Measurements from ENCODE around the gene FRZB.

Gene FRZB

GRCh38 chr2:182845794-182846417 lies 20.5 kb downstream of the FRZB start:
- no peak for DNase-seq (ENCODE audit: low spot score)

GRCh38 chr2:182836451-182836850 lies 30.0 kb downstream of the FRZB start:
- DNase-seq (ENCODE audit: low spot score), result no peak

GRCh38 chr2:182834293-182834692 lies 32.1 kb downstream of the FRZB start:
- DNase-seq (ENCODE audit: low spot score), result no peak

- DNase-seq (ENCODE audit: low spot score), result peak; percentile 32
Observed at GRCh38 chr2:182833084-182833854, 33.2 kb downstream of the FRZB start.

GRCh38 chr2:182831921-182832320 lies 34.5 kb downstream of the FRZB start:
- no peak for DNase-seq (ENCODE audit: low spot score)

GRCh38 chr2:182831101-182831500 lies 35.3 kb downstream of the FRZB start:
- no peak for DNase-seq (ENCODE audit: low spot score)

- no peak for DNase-seq (ENCODE audit: low spot score)
Observed at GRCh38 chr2:182827182-182827879, 39.1 kb downstream of the FRZB start.

- no peak for DNase-seq (ENCODE audit: low spot score)
Observed at GRCh38 chr2:182826496-182826895, 39.9 kb downstream of the FRZB start.

- DNase-seq (ENCODE audit: low spot score), result no peak
Observed at GRCh38 chr2:182826064-182826463, 40.4 kb downstream of the FRZB start.

GRCh38 chr2:182824767-182825158 lies 41.7 kb downstream of the FRZB start:
- peak; percentile 12 for DNase-seq (ENCODE audit: low spot score)

GRCh38 chr2:182824056-182824766 lies 42.2 kb downstream of the FRZB start:
- no peak for DNase-seq (ENCODE audit: low spot score)

- no peak for DNase-seq (ENCODE audit: low spot score)
Observed at GRCh38 chr2:182822733-182823132, 43.7 kb downstream of the FRZB start.

GRCh38 chr2:182821182-182821581 lies 45.3 kb downstream of the FRZB start:
- no peak for DNase-seq (ENCODE audit: low spot score)

GRCh38 chr2:182819412-182819811 lies 47.0 kb downstream of the FRZB start:
- DNase-seq (ENCODE audit: low spot score), result no peak

GRCh38 chr2:182818925-182819324 lies 47.5 kb downstream of the FRZB start:
- peak; percentile 49 for DNase-seq (ENCODE audit: low spot score)

- no peak for DNase-seq (ENCODE audit: low spot score)
Observed at GRCh38 chr2:182818501-182818900, 47.9 kb downstream of the FRZB start.

GRCh38 chr2:182817558-182817957 lies 48.9 kb downstream of the FRZB start:
- no peak for DNase-seq (ENCODE audit: low spot score)

- no peak for DNase-seq (ENCODE audit: low spot score)
Observed at GRCh38 chr2:182816866-182817265, 49.6 kb downstream of the FRZB start.

- no peak for DNase-seq (ENCODE audit: low spot score)
Observed at GRCh38 chr2:182814804-182815203, 51.6 kb downstream of the FRZB start.

- no peak for DNase-seq (ENCODE audit: low spot score)
Observed at GRCh38 chr2:182814380-182814779, 52.1 kb downstream of the FRZB start.

- no peak for DNase-seq (ENCODE audit: low spot score)
Observed at GRCh38 chr2:182810087-182810486, 56.4 kb downstream of the FRZB start.

GRCh38 chr2:182807319-182807718 lies 59.1 kb downstream of the FRZB start:
- DNase-seq (ENCODE audit: low spot score), result no peak
